Nephron (organoid): ENCODE results near the gene OCLN.

ENCODE experiments used
- H3K27ac Mint-ChIP-seq, 3 experiments: 2 replicates each; pipeline ENCODE4 v1.8.0; 2020; ENCODE audit warnings: mixed read lengths in 3 of 3, mild to moderate bottlenecking in 2 of 3, moderate library complexity in 1 of 3
- H3K27me3 Mint-ChIP-seq: 2 replicates; pipeline ENCODE4 v1.8.0; 2021; ENCODE audit warnings: low read depth, mild to moderate bottlenecking, moderate library complexity, mixed read lengths
- H3K36me3 Mint-ChIP-seq: 2 replicates; pipeline ENCODE4 v1.8.0; 2020; ENCODE audit warnings: low read depth, mixed read lengths
- H3K4me1 Mint-ChIP-seq: 2 replicates; pipeline ENCODE4 v1.8.0; 2020; ENCODE audit warnings: mixed read lengths
- H3K4me3 Mint-ChIP-seq, 3 experiments: 2 replicates each; pipeline ENCODE4 v1.8.0; 2020; ENCODE audit warnings: mild to moderate bottlenecking in 3 of 3, mixed read lengths in 3 of 3, moderate library complexity in 2 of 3
- H3K9me3 Mint-ChIP-seq: 2 replicates; pipeline ENCODE4 v1.8.0; 2020; ENCODE audit warnings: mixed read lengths
- TF ChIP-seq, protein P1 (sequence below), 3 experiments: fragments of 200-600 bp; sonication (generic); IDR thresholded peaks; one replicate each; pipeline ENCODE4 v1.5.0; 2021; ENCODE audit warnings: antibody characterized with exemption in 3 of 3; ENCODE audit not compliant: unreplicated experiment in 3 of 3

Gene OCLN

DNA sequence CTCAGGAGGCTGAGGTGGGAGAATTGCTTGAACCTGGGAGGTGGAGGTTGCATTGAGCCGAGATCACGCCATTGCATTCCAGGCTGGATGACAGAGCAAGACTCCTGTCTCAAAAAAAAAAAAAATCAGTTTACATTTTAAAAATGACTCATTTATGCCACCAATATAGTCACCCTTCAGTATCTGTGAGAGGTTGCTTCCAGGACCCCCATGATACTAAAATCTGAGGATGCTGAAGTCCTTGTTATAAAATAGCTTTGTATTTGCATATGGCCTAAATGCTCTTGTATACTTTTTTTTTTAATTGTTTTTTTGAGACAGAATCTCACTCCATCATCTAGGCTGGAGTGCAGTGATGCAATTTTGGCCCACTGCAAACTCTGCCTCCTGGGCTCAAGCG is 5.8 kb downstream of the OCLN start:
- H3K27ac Mint-ChIP-seq, result no peak overlapping the region
- H3K4me1 Mint-ChIP-seq, result no peaks in the 10 kb centered on the region
- no peak overlapping the region for H3K4me3 Mint-ChIP-seq
- TF ChIP-seq, protein P1, sequence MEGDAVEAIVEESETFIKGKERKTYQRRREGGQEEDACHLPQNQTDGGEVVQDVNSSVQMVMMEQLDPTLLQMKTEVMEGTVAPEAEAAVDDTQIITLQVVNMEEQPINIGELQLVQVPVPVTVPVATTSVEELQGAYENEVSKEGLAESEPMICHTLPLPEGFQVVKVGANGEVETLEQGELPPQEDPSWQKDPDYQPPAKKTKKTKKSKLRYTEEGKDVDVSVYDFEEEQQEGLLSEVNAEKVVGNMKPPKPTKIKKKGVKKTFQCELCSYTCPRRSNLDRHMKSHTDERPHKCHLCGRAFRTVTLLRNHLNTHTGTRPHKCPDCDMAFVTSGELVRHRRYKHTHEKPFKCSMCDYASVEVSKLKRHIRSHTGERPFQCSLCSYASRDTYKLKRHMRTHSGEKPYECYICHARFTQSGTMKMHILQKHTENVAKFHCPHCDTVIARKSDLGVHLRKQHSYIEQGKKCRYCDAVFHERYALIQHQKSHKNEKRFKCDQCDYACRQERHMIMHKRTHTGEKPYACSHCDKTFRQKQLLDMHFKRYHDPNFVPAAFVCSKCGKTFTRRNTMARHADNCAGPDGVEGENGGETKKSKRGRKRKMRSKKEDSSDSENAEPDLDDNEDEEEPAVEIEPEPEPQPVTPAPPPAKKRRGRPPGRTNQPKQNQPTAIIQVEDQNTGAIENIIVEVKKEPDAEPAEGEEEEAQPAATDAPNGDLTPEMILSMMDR (IDR thresholded peaks at IDR 0.05; ENCODE audit: unreplicated experiment in 3 of 3), result no peak
- no peaks in the 10 kb centered on the region for H3K9me3 Mint-ChIP-seq
- H3K36me3 Mint-ChIP-seq, result no peaks in the 10 kb centered on the region
- H3K27me3 Mint-ChIP-seq, result peaks cover 53% of the 10 kb centered on the region

DNA sequence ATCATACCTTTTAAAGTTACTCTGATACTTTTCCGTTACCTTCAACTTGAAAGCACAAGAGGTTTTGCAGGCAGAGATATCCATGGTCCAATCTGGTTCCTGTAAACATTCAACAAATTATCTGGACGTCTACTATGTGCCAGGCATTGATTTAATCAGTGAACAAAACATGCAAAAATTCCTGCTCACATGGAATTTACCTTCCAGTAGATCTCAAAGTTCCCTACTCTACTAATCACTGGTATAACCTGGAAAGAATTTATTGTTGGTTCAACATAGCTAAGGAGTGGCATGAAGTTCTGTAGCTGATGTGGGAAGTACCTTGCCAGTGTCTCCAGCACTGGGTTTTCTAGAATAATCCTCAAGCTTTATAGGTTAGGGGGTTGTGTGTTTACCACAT is 9.8 kb downstream of the OCLN start:
- Mint-ChIP-seq H3K9me3 (no peaks in the 10 kb centered on the region), H3K36me3 (no peaks in the 10 kb centered on the region), H3K27ac (peak overlapping the region in 1 of 3 experiments; percentile 3), H3K4me1 (no peaks in the 10 kb centered on the region), H3K4me3 (no peak overlapping the region), H3K27me3 (peaks cover 19% of the 10 kb centered on the region)
- TF ChIP-seq, protein P1 (IDR thresholded peaks at IDR 0.05; ENCODE audit: unreplicated experiment in 3 of 3), result no peak

DNA sequence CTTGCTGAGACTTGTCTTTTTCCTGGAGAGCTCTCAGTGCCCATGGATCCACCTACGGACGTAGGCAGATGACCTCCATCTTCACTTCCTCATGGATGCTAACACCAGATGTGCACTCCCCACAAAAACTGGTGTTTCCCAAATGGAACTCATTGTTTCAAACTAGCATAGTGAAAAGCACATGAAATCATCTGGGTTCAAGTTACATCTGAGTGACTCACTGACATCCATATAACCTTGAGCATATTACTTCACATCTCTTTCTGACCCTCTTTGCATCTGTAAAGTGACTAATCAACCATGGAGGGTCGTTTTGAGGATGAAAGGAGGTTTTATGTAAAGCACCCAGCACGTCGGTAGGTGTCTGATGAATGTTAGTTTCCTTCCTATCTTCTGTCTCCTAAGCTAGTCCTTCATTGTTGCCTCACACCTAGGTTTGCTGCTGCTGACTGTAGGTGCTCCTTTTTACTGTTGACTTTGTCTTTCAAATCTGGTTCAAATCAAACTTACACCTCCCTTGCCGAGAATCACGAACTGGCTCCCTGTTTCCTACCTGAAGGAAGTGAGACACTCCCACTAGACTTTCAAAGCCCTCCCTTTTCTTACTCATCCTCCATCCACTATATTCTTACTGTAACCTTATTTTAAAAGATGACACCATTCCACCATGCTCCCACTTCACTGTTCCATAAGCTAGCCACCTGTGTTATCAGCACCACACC is 10.3 kb downstream of the OCLN start:
- peaks cover 19% of the 10 kb centered on the region for H3K27me3 Mint-ChIP-seq
- H3K9me3 Mint-ChIP-seq, result no peaks in the 10 kb centered on the region
- H3K4me3 Mint-ChIP-seq, result no peak overlapping the region
- peak overlapping the region in 1 of 3 experiments; percentile 3 for H3K27ac Mint-ChIP-seq
- H3K4me1 Mint-ChIP-seq, result no peaks in the 10 kb centered on the region
- TF ChIP-seq, protein P1 (IDR thresholded peaks at IDR 0.05; ENCODE audit: unreplicated experiment in 3 of 3), result no peak
- no peaks in the 10 kb centered on the region for H3K36me3 Mint-ChIP-seq

DNA sequence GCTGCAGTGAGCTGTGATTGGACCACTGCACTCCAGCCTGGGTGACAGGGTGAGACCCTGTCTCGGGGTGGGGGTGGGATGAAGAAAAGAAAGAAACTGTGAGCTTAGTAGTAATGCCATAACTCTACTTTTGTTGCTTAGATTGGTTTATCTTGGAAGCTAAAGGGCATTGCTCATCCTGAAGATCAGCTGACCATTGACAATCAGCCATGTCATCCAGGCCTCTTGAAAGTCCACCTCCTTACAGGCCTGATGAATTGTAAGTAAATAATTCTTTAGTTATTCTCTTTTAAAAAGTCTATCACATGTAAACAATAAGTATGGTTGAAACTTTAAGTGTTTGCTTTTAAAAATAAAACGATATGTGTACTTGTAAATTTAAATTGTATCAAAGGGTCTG is 11.4 kb downstream of the OCLN start:
- peaks cover 19% of the 10 kb centered on the region for H3K27me3 Mint-ChIP-seq
- no peaks in the 10 kb centered on the region for H3K4me1 Mint-ChIP-seq
- H3K36me3 Mint-ChIP-seq, result no peaks in the 10 kb centered on the region
- no peaks in the 10 kb centered on the region for H3K9me3 Mint-ChIP-seq
- no peak overlapping the region for H3K27ac Mint-ChIP-seq
- TF ChIP-seq, protein P1 (IDR thresholded peaks at IDR 0.05; ENCODE audit: unreplicated experiment in 3 of 3), result no peak
- H3K4me3 Mint-ChIP-seq, result no peak overlapping the region

DNA sequence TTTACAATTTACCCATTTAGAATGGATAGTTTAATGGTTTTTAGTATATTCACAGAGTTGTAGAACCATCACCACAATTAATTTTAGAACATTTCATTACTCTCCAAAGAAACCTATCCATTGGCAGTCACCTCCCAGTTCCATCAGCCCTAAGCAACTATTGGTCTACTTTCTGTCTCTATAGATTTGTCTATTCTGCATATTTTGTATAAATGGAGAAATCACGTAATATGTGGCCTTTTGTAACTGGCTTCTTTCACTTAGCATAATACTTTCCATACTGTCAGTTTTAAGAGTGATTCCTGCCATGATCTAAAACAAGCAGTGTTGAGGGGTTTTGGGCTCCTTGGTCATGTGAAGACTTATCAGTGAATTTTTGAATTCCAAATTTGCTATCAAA is 12.7 kb downstream of the OCLN start:
- Mint-ChIP-seq H3K27ac (no peak overlapping the region), H3K4me3 (no peak overlapping the region), H3K9me3 (no peaks in the 10 kb centered on the region), H3K36me3 (no peaks in the 10 kb centered on the region), H3K27me3 (peaks cover 19% of the 10 kb centered on the region), H3K4me1 (no peaks in the 10 kb centered on the region)
- TF ChIP-seq, protein P1 (IDR thresholded peaks at IDR 0.05; ENCODE audit: unreplicated experiment in 3 of 3), result no peak

DNA sequence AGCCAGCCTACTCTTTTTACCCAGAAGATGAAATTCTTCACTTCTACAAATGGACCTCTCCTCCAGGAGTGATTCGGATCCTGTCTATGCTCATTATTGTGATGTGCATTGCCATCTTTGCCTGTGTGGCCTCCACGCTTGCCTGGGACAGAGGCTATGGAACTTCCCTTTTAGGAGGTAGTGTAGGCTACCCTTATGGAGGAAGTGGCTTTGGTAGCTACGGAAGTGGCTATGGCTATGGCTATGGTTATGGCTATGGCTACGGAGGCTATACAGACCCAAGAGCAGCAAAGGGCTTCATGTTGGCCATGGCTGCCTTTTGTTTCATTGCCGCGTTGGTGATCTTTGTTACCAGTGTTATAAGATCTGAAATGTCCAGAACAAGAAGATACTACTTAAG is 16.6 kb downstream of the OCLN start:
- Mint-ChIP-seq H3K27ac (no peak overlapping the region), H3K27me3 (no peaks in the 10 kb centered on the region), H3K4me3 (no peak overlapping the region), H3K4me1 (no peaks in the 10 kb centered on the region), H3K36me3 (peaks cover 2% of the 10 kb centered on the region), H3K9me3 (no peaks in the 10 kb centered on the region)
- TF ChIP-seq, protein P1 (IDR thresholded peaks at IDR 0.05; ENCODE audit: unreplicated experiment in 3 of 3), result no peak
